Caco-2 (cell line): ENCODE results near the gene COX4I2. TPM values are rescaled to one million over a fixed set of nuclear protein-coding genes. Genes with fewer than 3 reads are reported as not detected.
A peak's percentile ranks its signal among the peaks of the same experiment; 100 is the strongest.

Source experiments
- BruUV-seq: library from RNA; stranded (reverse); fragments of 400-500 nt; replicated peaks from 2 replicates; lab custom pipeline; 2021; lab: Mats Ljungman, UMichigan
- CTCF ChIA-PET: fragments of 300-600 bp; sonication (Branson Sonifier 250); formaldehyde crosslinking; loops from one replicate; lab custom pipeline; 2022; ENCODE audit warnings: antibody characterized with exemption; lab: Charles Lee
- POLR2A ChIA-PET: fragments of 300-600 bp; sonication (Branson Sonifier 250); formaldehyde crosslinking; loops from one replicate; lab custom pipeline; 2022; ENCODE audit warnings: antibody characterized with exemption; lab: Charles Lee
- DNase-seq, 2 experiments: peaks; one replicate each; pipeline versions ENCODE4 v3.0.0 to v3.0.0-alpha.2; 2020 to 2022
- H3K27me3 ChIP-seq: replicated peaks from 2 replicates; pipeline ENCODE4 v1.6.0; 2011; ENCODE audit warnings: low read length; ENCODE audit not compliant: control insufficient read depth, insufficient read depth
- H3K36me3 ChIP-seq: 2 replicates; pipeline ENCODE4 v1.5.1; 2011; ENCODE audit warnings: low read length; ENCODE audit not compliant: control insufficient read depth, insufficient read depth
- H3K4me1 ChIP-seq: fragments of 250-450 bp; sonication (Bioruptor Pico); 2 replicates; pipeline ENCODE4 v1.5.1; 2020; ENCODE audit warnings: mild to moderate bottlenecking
- H3K4me3 ChIP-seq: 2 replicates; pipeline ENCODE4 v1.5.1; 2011; ENCODE audit warnings: low read depth, mild to moderate bottlenecking, control low read depth, low read length
- H3K9me3 ChIP-seq: fragments of 250-450 bp; sonication (Bioruptor Pico); 2 replicates; pipeline ENCODE4 v1.5.1; 2020; ENCODE audit warnings: mild to moderate bottlenecking, moderate library complexity
- H3K27ac Mint-ChIP-seq: one replicate; pipeline ENCODE4 v1.8.0; 2022; ENCODE audit warnings: mixed read lengths; ENCODE audit not compliant: unreplicated experiment
- H3K27me3 Mint-ChIP-seq: one replicate; pipeline ENCODE4 v1.8.0; 2022; ENCODE audit warnings: mixed read lengths; ENCODE audit not compliant: insufficient read depth, unreplicated experiment
- H3K36me3 Mint-ChIP-seq: one replicate; pipeline ENCODE4 v1.8.0; 2022; ENCODE audit warnings: mild to moderate bottlenecking, mixed read lengths; ENCODE audit not compliant: insufficient read depth, unreplicated experiment
- H3K4me1 Mint-ChIP-seq: one replicate; pipeline ENCODE4 v1.8.0; 2022; ENCODE audit warnings: low read depth, mixed read lengths; ENCODE audit not compliant: unreplicated experiment
- H3K4me3 Mint-ChIP-seq: one replicate; pipeline ENCODE4 v1.8.0; 2022; ENCODE audit warnings: mild to moderate bottlenecking, moderate library complexity, mixed read lengths; ENCODE audit not compliant: unreplicated experiment
- H3K9me3 Mint-ChIP-seq: one replicate; pipeline ENCODE4 v1.8.0; 2022; ENCODE audit warnings: mixed read lengths; ENCODE audit not compliant: unreplicated experiment
- CTCF ChIP-seq, 2 experiments: fragments of 200-600 bp in 1 of 2; IDR thresholded peaks; 1 replicate in 1 of 2; 2 replicates in 1 of 2; pipeline versions ENCODE4 v1.5.1 to v1.8.0; 2011 to 2022; ENCODE audit warnings: antibody characterized with exemption in 1 of 2, control low read depth in 1 of 2, inconsistent platforms in 1 of 2, low read depth in 1 of 2, low read length in 1 of 2, mild to moderate bottlenecking in 1 of 2, moderate library complexity in 1 of 2; ENCODE audit not compliant: insufficient read depth in 1 of 2, severe bottlenecking in 1 of 2, unreplicated experiment in 1 of 2
- intact Hi-C: fragments of 100-400 bp; cut with micrococcal nuclease; formaldehyde crosslinking; loops from one replicate; pipeline ENCODE4 v1.10.0; 2022; ENCODE audit not compliant: unreplicated experiment
- total RNA-seq: library from RNA; stranded (reverse); gene quantifications from 2 replicates; pipeline ENCODE4 v1.2.3, GENCODE V29; 2022

COX4I2 gene
- total RNA-seq, 1 experiment from 2014 or later: not detected

GRCh38 chr20:31670371-31671228, 32.9 kb downstream of the COX4I2 start:
- no peak for DNase-seq
- Mint-ChIP-seq H3K4me1 (peaks cover 70% of the 10 kb centered on the region), H3K9me3 (no peaks in the 10 kb centered on the region), H3K27ac (peak overlapping the region; percentile 87), H3K27me3 (no peaks in the 10 kb centered on the region), H3K4me3 (no peak overlapping the region), H3K36me3 (peaks cover 100% of the 10 kb centered on the region)
- intact Hi-C loops: no loop called here
- H3K9me3 ChIP-seq: no peaks in the 10 kb centered on the region
- H3K36me3 ChIP-seq: peaks cover 15% of the 10 kb centered on the region
- POLR2A ChIA-PET: interaction anchor here (0.6 kb wide), 1 partner anchor 183 kb away, joined by 3 read pairs; no protein-coding TSS in a partner anchor
- H3K4me3 ChIP-seq: no peak overlapping the region
- CTCF ChIA-PET: interaction anchor here (1.0 kb wide), 1 partner anchor 9 kb away, joined by 4 read pairs; no protein-coding TSS in a partner anchor
- H3K4me1 ChIP-seq: peaks cover 74% of the 10 kb centered on the region
- BruUV-seq: no TSS peak
- no peak for TF ChIP-seq CTCF (IDR thresholded peaks at IDR 0.05; ENCODE audit: insufficient read depth in 1 of 2, low read depth in 1 of 2, low read length in 1 of 2, severe bottlenecking in 1 of 2, unreplicated experiment in 1 of 2)
- H3K27me3 ChIP-seq: no peaks in the 10 kb centered on the region

DNA sequence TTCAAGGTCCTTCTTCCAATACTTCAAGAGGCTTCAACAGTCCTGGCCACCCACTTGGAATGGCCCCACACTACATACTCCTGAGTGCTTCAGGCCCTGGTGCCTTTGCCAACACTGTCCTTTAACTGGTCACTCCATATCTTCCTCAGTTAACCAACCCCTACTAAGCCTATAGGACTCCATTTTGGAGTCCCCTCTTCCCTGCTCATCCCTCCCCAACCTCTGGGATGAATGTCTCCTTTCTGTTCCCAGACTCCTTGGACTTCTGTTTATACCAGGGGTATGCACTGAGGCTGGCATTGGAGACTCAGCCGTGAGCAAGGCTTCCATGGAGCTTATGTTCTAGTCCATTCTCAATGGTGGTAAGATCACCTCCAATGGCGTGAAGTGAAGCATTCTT, 33.6 kb downstream of the COX4I2 start:
- no TSS peak for BruUV-seq
- Histone ChIP-seq H3K4me1 (peaks cover 74% of the 10 kb centered on the region), H3K9me3 (no peaks in the 10 kb centered on the region), H3K4me3 (no peak overlapping the region), H3K27me3 (no peaks in the 10 kb centered on the region), H3K36me3 (peaks cover 9% of the 10 kb centered on the region)
- peaks cover 100% of the 10 kb centered on the region for H3K36me3 Mint-ChIP-seq
- H3K27ac Mint-ChIP-seq: peak overlapping the region; percentile 87
- intact Hi-C loops: no loop called here
- TF ChIP-seq CTCF (IDR thresholded peaks at IDR 0.05; ENCODE audit: insufficient read depth in 1 of 2, low read depth in 1 of 2, low read length in 1 of 2, severe bottlenecking in 1 of 2, unreplicated experiment in 1 of 2): no peak
- H3K9me3 Mint-ChIP-seq: no peaks in the 10 kb centered on the region
- POLR2A ChIA-PET: no interaction called here
- CTCF ChIA-PET: no interaction called here
- H3K4me3 Mint-ChIP-seq: no peak overlapping the region
- no peak for DNase-seq
- H3K4me1 Mint-ChIP-seq: peaks cover 70% of the 10 kb centered on the region
- H3K27me3 Mint-ChIP-seq: no peaks in the 10 kb centered on the region

- BruUV-seq: no TSS peak
- POLR2A ChIA-PET: interaction anchor here (0.6 to 2.0 kb wide), 2 partner anchors 9 to 50 kb away, joined by 5 to 7 read pairs; no protein-coding TSS in a partner anchor
- Histone ChIP-seq H3K27me3 (no peaks in the 10 kb centered on the region), H3K36me3 (peaks cover 19% of the 10 kb centered on the region), H3K4me3 (no peak overlapping the region), H3K4me1 (peaks cover 77% of the 10 kb centered on the region), H3K9me3 (no peaks in the 10 kb centered on the region)
- DNase-seq: no peak
- H3K27me3 Mint-ChIP-seq: no peaks in the 10 kb centered on the region
- H3K36me3 Mint-ChIP-seq: peaks cover 100% of the 10 kb centered on the region
- TF ChIP-seq CTCF (IDR thresholded peaks at IDR 0.05; ENCODE audit: insufficient read depth in 1 of 2, low read depth in 1 of 2, low read length in 1 of 2, severe bottlenecking in 1 of 2, unreplicated experiment in 1 of 2): no peak
- H3K9me3 Mint-ChIP-seq: no peaks in the 10 kb centered on the region
- H3K4me1 Mint-ChIP-seq: peaks cover 68% of the 10 kb centered on the region
- CTCF ChIA-PET: interaction anchor here (0.6 to 1.7 kb wide), 4 partner anchors 10 to 50 kb away, joined by 3 to 14 read pairs (median 4); no protein-coding TSS in a partner anchor
- H3K4me3 Mint-ChIP-seq: no peak overlapping the region
- peak overlapping the region; percentile 81 for H3K27ac Mint-ChIP-seq
- intact Hi-C loops: no loop called here
Measured at GRCh38 chr20:31673435-31673834, 35.7 kb downstream of the COX4I2 start.
